ENCODE results near the gene NR3C2.
"Not testable (repeated sequence)": the region's sequence is repeated elsewhere in the genome, so short reads cannot be mapped to it uniquely, and the experiment has no call there.

Gene NR3C2

DNA sequence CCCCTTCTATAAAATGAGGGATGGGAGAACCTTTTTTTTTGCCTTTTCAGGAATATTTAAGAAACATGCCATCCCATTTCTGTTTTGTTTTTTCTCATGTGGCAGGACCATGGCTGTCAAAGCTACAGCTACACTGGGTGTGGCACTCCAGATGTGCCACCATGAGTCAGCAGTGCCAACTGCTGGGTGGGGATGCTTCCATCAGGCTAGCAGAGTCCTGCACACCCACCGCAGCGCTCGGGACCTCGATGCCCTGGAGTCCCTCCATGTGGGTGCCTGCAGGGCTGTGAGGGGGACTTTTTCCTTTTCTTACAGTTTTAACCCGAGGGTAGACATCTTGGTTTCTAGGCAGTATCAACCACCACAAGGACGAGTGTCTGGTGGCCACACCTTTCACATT lies 352.6 kb downstream of the NR3C2 start:
- H3K4me2 ChIP-seq (ENCODE audit: low read depth, low read length), result no peak overlapping the region
- no peak overlapping the region for H3K27ac ChIP-seq (ENCODE audit: low read length)
- TF ChIP-seq EZH2 (optimal IDR thresholded peaks at IDR 0.05; ENCODE audit: low read depth, low read length), result no peak
- TF ChIP-seq EZH2phosphoT487 (IDR thresholded peaks at IDR 0.05; ENCODE audit: low read length), result no peak
- H3K27me3 ChIP-seq (replicated peaks; ENCODE audit: insufficient read depth, low read length), result no peaks in the 10 kb centered on the region
- no peak overlapping the region for H2AFZ ChIP-seq (ENCODE audit: low read length)
- H3K9ac ChIP-seq (ENCODE audit: low read length), result no peak overlapping the region
- no peaks in the 10 kb centered on the region for H3K9me2 ChIP-seq (replicated peaks; ENCODE audit: insufficient read depth, low read length)
- no peaks in the 10 kb centered on the region for H3K79me2 ChIP-seq (ENCODE audit: low read length)
- H4K20me1 ChIP-seq (ENCODE audit: insufficient read depth, low read length), result no peaks in the 10 kb centered on the region
- H3K36me3 ChIP-seq (replicated peaks; ENCODE audit: insufficient read depth, low read length), result no peaks in the 10 kb centered on the region
- no peaks in the 10 kb centered on the region for H3K4me1 ChIP-seq (ENCODE audit: low read length)
- H3K9me3 ChIP-seq (replicated peaks; ENCODE audit: insufficient read depth, low read length), result no peaks in the 10 kb centered on the region
- no peak overlapping the region for H3K4me3 ChIP-seq (ENCODE audit: low read length)
- no peaks in the 10 kb centered on the region for H3F3A ChIP-seq (ENCODE audit: insufficient read depth, low read length)
- no peak for DNase-seq

DNA sequence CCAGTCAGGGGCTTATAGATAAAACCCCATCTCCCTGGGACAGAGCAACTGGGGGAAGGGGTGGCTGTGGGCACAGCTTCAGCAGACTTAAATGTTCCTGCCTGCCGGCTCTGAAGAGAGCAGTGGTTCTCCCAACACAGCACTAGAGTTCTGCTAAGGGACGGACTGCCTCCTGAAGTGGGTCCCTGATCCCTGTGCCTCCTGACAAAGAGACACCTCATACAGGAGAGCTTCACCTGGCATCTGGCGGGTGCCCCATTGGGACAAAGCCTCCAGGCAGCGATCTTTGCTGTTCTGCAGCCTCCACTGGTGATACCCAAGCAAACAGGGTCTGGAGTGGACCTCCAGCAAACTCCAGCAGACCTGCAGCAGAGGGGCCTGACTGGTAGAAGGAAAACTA lies 359.1 kb downstream of the NR3C2 start:
- not testable (repeated sequence) for H3K4me3 ChIP-seq (ENCODE audit: low read length); H3K4me2 ChIP-seq (ENCODE audit: low read depth, low read length); H3F3A ChIP-seq (ENCODE audit: insufficient read depth, low read length); DNase-seq; H3K9me3 ChIP-seq (replicated peaks; ENCODE audit: insufficient read depth, low read length); H2AFZ ChIP-seq (ENCODE audit: low read length); H3K9me2 ChIP-seq (replicated peaks; ENCODE audit: insufficient read depth, low read length); H4K20me1 ChIP-seq (ENCODE audit: insufficient read depth, low read length); H3K9ac ChIP-seq (ENCODE audit: low read length); H3K36me3 ChIP-seq (replicated peaks; ENCODE audit: insufficient read depth, low read length); H3K27ac ChIP-seq (ENCODE audit: low read length); H3K4me1 ChIP-seq (ENCODE audit: low read length); H3K79me2 ChIP-seq (ENCODE audit: low read length); H3K27me3 ChIP-seq (replicated peaks; ENCODE audit: insufficient read depth, low read length)

DNA sequence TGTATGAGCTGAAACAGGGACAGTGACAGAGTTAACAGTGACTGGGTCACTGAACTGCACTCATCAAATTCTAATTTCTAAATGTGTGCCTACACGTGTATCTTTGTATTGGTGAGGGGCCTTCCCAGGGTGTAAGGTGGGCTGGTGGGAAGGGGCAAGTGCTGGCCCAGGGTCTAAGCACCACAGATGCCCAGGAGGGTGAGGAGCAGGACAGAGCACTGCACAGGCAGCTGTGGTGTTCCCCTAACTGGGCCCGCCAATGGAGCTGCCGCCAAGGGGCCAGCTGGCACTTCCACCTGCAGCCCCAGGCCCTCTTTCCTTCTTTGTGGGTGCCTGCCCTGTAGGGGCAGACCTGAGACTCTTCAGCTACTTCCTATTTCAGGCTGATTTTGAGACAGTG lies 360.5 kb downstream of the NR3C2 start:
- no peak overlapping the region for H2AFZ ChIP-seq (ENCODE audit: low read length)
- H3K27me3 ChIP-seq (replicated peaks; ENCODE audit: insufficient read depth, low read length), result no peaks in the 10 kb centered on the region
- H3K79me2 ChIP-seq (ENCODE audit: low read length), result no peaks in the 10 kb centered on the region
- no peaks in the 10 kb centered on the region for H3K9me3 ChIP-seq (replicated peaks; ENCODE audit: insufficient read depth, low read length)
- H4K20me1 ChIP-seq (ENCODE audit: insufficient read depth, low read length), result no peaks in the 10 kb centered on the region
- H3F3A ChIP-seq (ENCODE audit: insufficient read depth, low read length), result no peaks in the 10 kb centered on the region
- TF ChIP-seq, protein P1, sequence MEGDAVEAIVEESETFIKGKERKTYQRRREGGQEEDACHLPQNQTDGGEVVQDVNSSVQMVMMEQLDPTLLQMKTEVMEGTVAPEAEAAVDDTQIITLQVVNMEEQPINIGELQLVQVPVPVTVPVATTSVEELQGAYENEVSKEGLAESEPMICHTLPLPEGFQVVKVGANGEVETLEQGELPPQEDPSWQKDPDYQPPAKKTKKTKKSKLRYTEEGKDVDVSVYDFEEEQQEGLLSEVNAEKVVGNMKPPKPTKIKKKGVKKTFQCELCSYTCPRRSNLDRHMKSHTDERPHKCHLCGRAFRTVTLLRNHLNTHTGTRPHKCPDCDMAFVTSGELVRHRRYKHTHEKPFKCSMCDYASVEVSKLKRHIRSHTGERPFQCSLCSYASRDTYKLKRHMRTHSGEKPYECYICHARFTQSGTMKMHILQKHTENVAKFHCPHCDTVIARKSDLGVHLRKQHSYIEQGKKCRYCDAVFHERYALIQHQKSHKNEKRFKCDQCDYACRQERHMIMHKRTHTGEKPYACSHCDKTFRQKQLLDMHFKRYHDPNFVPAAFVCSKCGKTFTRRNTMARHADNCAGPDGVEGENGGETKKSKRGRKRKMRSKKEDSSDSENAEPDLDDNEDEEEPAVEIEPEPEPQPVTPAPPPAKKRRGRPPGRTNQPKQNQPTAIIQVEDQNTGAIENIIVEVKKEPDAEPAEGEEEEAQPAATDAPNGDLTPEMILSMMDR (IDR thresholded peaks at IDR 0.05; ENCODE audit: low read length), result no peak
- no peak for TF ChIP-seq EZH2 (optimal IDR thresholded peaks at IDR 0.05; ENCODE audit: low read depth, low read length)
- TF ChIP-seq EZH2phosphoT487 (IDR thresholded peaks at IDR 0.05; ENCODE audit: low read length), result no peak
- no peaks in the 10 kb centered on the region for H3K36me3 ChIP-seq (replicated peaks; ENCODE audit: insufficient read depth, low read length)
- H3K9me2 ChIP-seq (replicated peaks; ENCODE audit: insufficient read depth, low read length), result no peaks in the 10 kb centered on the region
- no peak overlapping the region for H3K4me2 ChIP-seq (ENCODE audit: low read depth, low read length)
- H3K4me3 ChIP-seq (ENCODE audit: low read length), result no peak overlapping the region
- no peak for DNase-seq
- no peaks in the 10 kb centered on the region for H3K4me1 ChIP-seq (ENCODE audit: low read length)
- H3K9ac ChIP-seq (ENCODE audit: low read length), result no peak overlapping the region
- H3K27ac ChIP-seq (ENCODE audit: low read length), result no peak overlapping the region

DNA sequence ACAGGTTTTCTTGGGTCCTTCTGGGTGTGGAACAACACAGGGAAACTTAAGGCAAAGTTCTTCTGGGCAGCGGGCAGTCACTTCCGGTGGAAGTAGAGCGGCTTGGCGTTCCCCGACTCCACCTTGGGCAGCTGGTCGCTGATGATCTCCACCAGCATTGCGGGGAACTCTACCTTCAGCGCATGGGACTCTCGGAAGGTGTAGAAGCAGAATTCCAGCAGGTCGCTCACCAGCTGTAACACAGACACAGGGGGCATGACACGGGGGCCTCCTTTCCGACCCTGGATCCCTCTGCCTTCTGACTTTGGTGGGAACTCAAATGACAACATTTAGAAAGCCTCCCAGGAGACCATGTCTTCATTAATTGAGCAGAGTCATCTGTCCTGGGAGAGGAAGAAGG lies 360.9 kb downstream of the NR3C2 start:
- H3K9me2 ChIP-seq (replicated peaks; ENCODE audit: insufficient read depth, low read length), result no peaks in the 10 kb centered on the region
- TF ChIP-seq EZH2phosphoT487 (IDR thresholded peaks at IDR 0.05; ENCODE audit: low read length) (no peak), EZH2 (optimal IDR thresholded peaks at IDR 0.05; ENCODE audit: low read depth, low read length) (no peak)
- TF ChIP-seq, protein P1 (IDR thresholded peaks at IDR 0.05; ENCODE audit: low read length), result no peak
- H3K9ac ChIP-seq (ENCODE audit: low read length), result no peak overlapping the region
- H3K36me3 ChIP-seq (replicated peaks; ENCODE audit: insufficient read depth, low read length), result no peaks in the 10 kb centered on the region
- no peaks in the 10 kb centered on the region for H4K20me1 ChIP-seq (ENCODE audit: insufficient read depth, low read length)
- H3K9me3 ChIP-seq (replicated peaks; ENCODE audit: insufficient read depth, low read length), result no peaks in the 10 kb centered on the region
- no peaks in the 10 kb centered on the region for H3K4me1 ChIP-seq (ENCODE audit: low read length)
- H3K79me2 ChIP-seq (ENCODE audit: low read length), result no peaks in the 10 kb centered on the region
- no peak overlapping the region for H2AFZ ChIP-seq (ENCODE audit: low read length)
- no peaks in the 10 kb centered on the region for H3F3A ChIP-seq (ENCODE audit: insufficient read depth, low read length)
- no peak overlapping the region for H3K27ac ChIP-seq (ENCODE audit: low read length)
- H3K27me3 ChIP-seq (replicated peaks; ENCODE audit: insufficient read depth, low read length), result no peaks in the 10 kb centered on the region
- no peak overlapping the region for H3K4me3 ChIP-seq (ENCODE audit: low read length)
- H3K4me2 ChIP-seq (ENCODE audit: low read depth, low read length), result no peak overlapping the region
- no peak for DNase-seq
